Esophagus muscularis mucosa (tissue), 4 donors: ENCODE measurements around the gene ASIP.

ENCODE experiments used
- CTCF ChIP-seq, 3 experiments: fragments of 200-600 bp in 2 of 3; fragments of 450-650 bp in 1 of 3; sonication (generic) in 2 of 3; IDR thresholded peaks; one replicate each; pipeline ENCODE4 v1.5.1; 2017 to 2019; ENCODE audit warnings: antibody characterized with exemption in 3 of 3, mild to moderate bottlenecking in 2 of 3, moderate library complexity in 1 of 3
- EP300 ChIP-seq: sonication (generic); formaldehyde crosslinking; IDR thresholded peaks from one replicate; pipeline ENCODE4 v1.6.1; 2017; ENCODE audit warnings: antibody characterized with exemption
- POLR2A ChIP-seq: fragments of 450-650 bp; IDR thresholded peaks from one replicate; pipeline ENCODE4 v1.6.1; 2017; ENCODE audit warnings: antibody characterized with exemption, moderate library complexity, mild to moderate bottlenecking, low read depth
- POLR2AphosphoS5 ChIP-seq, 2 donors: sonication (generic); formaldehyde crosslinking; IDR thresholded peaks; one replicate each; pipeline ENCODE4 v1.6.1; 2017; ENCODE audit warnings: antibody characterized with exemption in 2 of 2

GRCh38 chr20:34268851-34269636, 27.8 kb downstream of the ASIP start:
- TF ChIP-seq POLR2AphosphoS5 (IDR thresholded peaks at IDR 0.05) (no peak), CTCF (IDR thresholded peaks at IDR 0.05) (no peak), POLR2A (no peak), EP300 (no peak)
